Smooth muscle cell (in vitro differentiated cells): Measurements from ENCODE around the gene PLEKHF1. TPM values are rescaled to one million over a fixed set of nuclear protein-coding genes. Genes with fewer than 3 reads are reported as not detected.

Experiments
- DNase-seq: peaks from one replicate; lab custom pipeline; 2025; ENCODE audit not compliant: unreplicated experiment; lab: John Stamatoyannopoulos, UW
- H2AFZ ChIP-seq: fragments of 200-600 bp; sonication (generic); 2 replicates; pipeline ENCODE4 v1.6.0; 2016; ENCODE audit warnings: antibody characterized with exemption, low read depth, mild to moderate bottlenecking
- H3F3A ChIP-seq: fragments of 200-600 bp; sonication (generic); 2 replicates; pipeline ENCODE4 v1.6.0; 2017; ENCODE audit warnings: antibody characterized with exemption, low read depth
- H3K27ac ChIP-seq: fragments of 200-600 bp; sonication (generic); 2 replicates; pipeline ENCODE4 v1.5.1; 2016; ENCODE audit warnings: low read depth, mild to moderate bottlenecking
- H3K27me3 ChIP-seq: fragments of 200-600 bp; sonication (generic); 2 replicates; pipeline ENCODE4 v1.6.1; 2016; ENCODE audit warnings: low read depth, mild to moderate bottlenecking
- H3K36me3 ChIP-seq: fragments of 200-600 bp; sonication (generic); 2 replicates; pipeline ENCODE4 v1.5.1; 2016; ENCODE audit warnings: low read depth
- H3K4me1 ChIP-seq: fragments of 200-600 bp; sonication (generic); 2 replicates; pipeline ENCODE4 v1.5.1; 2016; ENCODE audit warnings: low read depth
- H3K4me2 ChIP-seq: fragments of 200-600 bp; sonication (generic); 2 replicates; pipeline ENCODE4 v1.6.0; 2016; ENCODE audit warnings: mild to moderate bottlenecking
- H3K4me3 ChIP-seq: fragments of 200-600 bp; sonication (generic); 2 replicates; pipeline ENCODE4 v1.5.1; 2016; ENCODE audit warnings: mild to moderate bottlenecking
- H3K79me2 ChIP-seq: fragments of 200-600 bp; sonication (generic); 2 replicates; pipeline ENCODE4 v1.6.0; 2016; ENCODE audit warnings: low read depth, mild to moderate bottlenecking
- H3K9ac ChIP-seq: fragments of 200-600 bp; sonication (generic); 2 replicates; pipeline ENCODE4 v1.6.0; 2016; ENCODE audit warnings: low read depth
- H3K9me3 ChIP-seq: fragments of 200-600 bp; sonication (generic); replicated peaks from 2 replicates; pipeline ENCODE4 v1.5.1; 2016; ENCODE audit warnings: low read depth
- H4K20me1 ChIP-seq: fragments of 200-600 bp; sonication (generic); 2 replicates; pipeline ENCODE4 v1.6.0; 2016; ENCODE audit warnings: low read depth
- WGBS: methylation state at CpG from one replicate; pipeline ENCODE4 v1.1.7; 2016; ENCODE audit warnings: low lambda C conversion rate; 5-methylcytosine and 5-hydroxymethylcytosine counted together
- polyA plus RNA-seq: library from polyadenylated mRNA; unstranded; fragments of >200 nt; fragmentation: Nextera tagmentation; extraction: Ambion mirVana; gene quantifications from 2 replicates; pipeline ENCODE4 v1.2.1, GENCODE V29; 2016
- total RNA-seq: library from RNA; depleted of rRNA; stranded (reverse); fragments of >200 nt; gene quantifications from 2 replicates; pipeline ENCODE4 v1.2.3, GENCODE V29; 2014
- TF ChIP-seq, protein P1 (sequence below): fragments of 200-600 bp; sonication (generic); IDR thresholded peaks from 2 replicates; pipeline ENCODE4 v1.5.1; 2017; ENCODE audit warnings: borderline replicate concordance, mild to moderate bottlenecking, antibody characterized with exemption; ENCODE audit not compliant: insufficient read depth, poor library complexity, severe bottlenecking

Gene PLEKHF1
- total and polyA plus RNA-seq, 2 experiments from 2014 or later = 2.2 to 4.0 TPM

DNA sequence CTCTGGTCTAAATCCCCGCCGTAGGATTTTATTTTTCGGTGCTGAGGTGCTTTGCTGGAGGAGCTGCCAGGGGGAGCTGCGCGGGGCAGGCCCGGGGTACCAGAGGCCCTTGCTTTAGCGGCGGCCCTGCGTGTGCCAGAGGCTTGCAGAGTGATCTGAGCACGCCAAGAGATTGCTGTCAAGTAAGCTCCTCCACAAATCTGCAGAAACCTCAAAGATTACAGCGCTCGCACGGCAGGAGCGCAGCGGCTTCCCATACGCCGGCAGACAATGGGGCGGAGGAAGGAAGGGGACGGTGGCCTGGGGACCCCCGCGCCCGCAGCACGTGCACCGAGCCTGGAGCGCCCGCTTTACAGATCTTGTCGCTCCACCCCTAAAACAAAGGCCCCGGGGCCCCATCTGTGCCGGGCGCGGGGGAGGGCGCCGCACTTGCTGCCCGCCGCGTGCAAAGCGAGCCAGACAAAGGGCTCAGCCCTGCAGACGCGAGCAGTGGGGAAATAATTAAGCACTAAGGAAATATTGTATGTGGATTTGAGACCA is 58.9 kb downstream of the PLEKHF1 start:
- DNase-seq = no peak
- H3K4me1 ChIP-seq = peaks cover 12% of the 10 kb centered on the region

DNA sequence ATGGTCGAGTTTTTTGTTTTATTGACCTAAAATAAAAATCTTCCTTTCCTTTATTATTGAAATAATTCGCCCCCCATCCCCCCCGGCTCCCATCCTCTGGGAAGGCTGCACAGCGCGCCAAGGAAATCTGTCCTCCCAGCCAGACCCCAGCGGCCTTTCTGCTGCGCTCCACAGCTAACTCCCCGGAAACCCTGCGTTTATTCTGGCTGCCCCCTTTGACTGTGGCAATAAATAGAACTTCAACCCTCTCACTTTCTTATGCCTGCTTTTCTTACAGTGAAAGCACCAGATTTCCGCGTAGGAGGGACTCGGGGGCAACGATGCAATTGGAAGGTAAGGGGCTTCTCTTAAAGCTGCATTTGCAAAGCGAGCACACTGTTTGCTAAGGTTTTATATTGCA is 59.5 kb downstream of the PLEKHF1 start:
- no peak overlapping the region for H3K9ac ChIP-seq
- H3K9me3 ChIP-seq = no peaks in the 10 kb centered on the region
- H3K79me2 ChIP-seq = no peaks in the 10 kb centered on the region
- 61% methylated on average over 14 of the region's 14 CpGs for WGBS
- no peaks in the 10 kb centered on the region for H3F3A ChIP-seq
- TF ChIP-seq, protein P1, sequence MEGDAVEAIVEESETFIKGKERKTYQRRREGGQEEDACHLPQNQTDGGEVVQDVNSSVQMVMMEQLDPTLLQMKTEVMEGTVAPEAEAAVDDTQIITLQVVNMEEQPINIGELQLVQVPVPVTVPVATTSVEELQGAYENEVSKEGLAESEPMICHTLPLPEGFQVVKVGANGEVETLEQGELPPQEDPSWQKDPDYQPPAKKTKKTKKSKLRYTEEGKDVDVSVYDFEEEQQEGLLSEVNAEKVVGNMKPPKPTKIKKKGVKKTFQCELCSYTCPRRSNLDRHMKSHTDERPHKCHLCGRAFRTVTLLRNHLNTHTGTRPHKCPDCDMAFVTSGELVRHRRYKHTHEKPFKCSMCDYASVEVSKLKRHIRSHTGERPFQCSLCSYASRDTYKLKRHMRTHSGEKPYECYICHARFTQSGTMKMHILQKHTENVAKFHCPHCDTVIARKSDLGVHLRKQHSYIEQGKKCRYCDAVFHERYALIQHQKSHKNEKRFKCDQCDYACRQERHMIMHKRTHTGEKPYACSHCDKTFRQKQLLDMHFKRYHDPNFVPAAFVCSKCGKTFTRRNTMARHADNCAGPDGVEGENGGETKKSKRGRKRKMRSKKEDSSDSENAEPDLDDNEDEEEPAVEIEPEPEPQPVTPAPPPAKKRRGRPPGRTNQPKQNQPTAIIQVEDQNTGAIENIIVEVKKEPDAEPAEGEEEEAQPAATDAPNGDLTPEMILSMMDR = no peak
- H3K4me2 ChIP-seq = peak overlapping the region; percentile 96
- H3K36me3 ChIP-seq = no peaks in the 10 kb centered on the region
- H3K27ac ChIP-seq = no peak overlapping the region
- no peaks in the 10 kb centered on the region for H4K20me1 ChIP-seq
- H2AFZ ChIP-seq = peak overlapping the region; percentile 86
- peaks cover 21% of the 10 kb centered on the region for H3K27me3 ChIP-seq
- H3K4me1 ChIP-seq = peaks cover 12% of the 10 kb centered on the region
- H3K4me3 ChIP-seq = peak overlapping the region; percentile 52
- DNase-seq = no peak

More for the DNA sequence above, 58.9 kb downstream of the PLEKHF1 start:
- H3F3A ChIP-seq = no peaks in the 10 kb centered on the region
- peak overlapping the region; percentile 52 for H3K4me3 ChIP-seq
- H3K79me2 ChIP-seq = no peaks in the 10 kb centered on the region
- H3K27ac ChIP-seq = no peak overlapping the region
- peaks cover 21% of the 10 kb centered on the region for H3K27me3 ChIP-seq
- TF ChIP-seq, protein P1 = no peak
- H4K20me1 ChIP-seq = no peaks in the 10 kb centered on the region
- H2AFZ ChIP-seq = peak overlapping the region; percentile 86
- WGBS = 4% methylated on average over 38 of the region's 39 CpGs
- H3K9ac ChIP-seq = no peak overlapping the region
- peak overlapping the region; percentile 96 for H3K4me2 ChIP-seq
- no peaks in the 10 kb centered on the region for H3K36me3 ChIP-seq
- no peaks in the 10 kb centered on the region for H3K9me3 ChIP-seq

Other genes starting within 250 kb of the PLEKHF1 start
- gene VSTM2B, start 139.5 kb upstream of the PLEKHF1 start, total RNA-seq = not detected in 2 replicates
- not detected in 2 replicates for gene VSTM2B, start 139.5 kb upstream of the PLEKHF1 start, polyA plus RNA-seq
- gene POP4, start 59.2 kb upstream of the PLEKHF1 start, total RNA-seq = 54.4 and 68.8 TPM in 2 replicates
- 90.6 and 94.9 TPM in 2 replicates for gene POP4, start 59.2 kb upstream of the PLEKHF1 start, polyA plus RNA-seq
- gene C19orf12, start 49.8 kb downstream of the PLEKHF1 start, total RNA-seq = 22.7 and 29.7 TPM in 2 replicates
- gene C19orf12, start 49.8 kb downstream of the PLEKHF1 start, polyA plus RNA-seq = 30.0 TPM in 2 replicates
- gene CCNE1, start 146.5 kb downstream of the PLEKHF1 start, total RNA-seq = 17.7 and 26.5 TPM in 2 replicates
- gene CCNE1, start 146.5 kb downstream of the PLEKHF1 start, polyA plus RNA-seq = 22.4 and 34.4 TPM in 2 replicates